Stimulated activated CD8-positive, alpha-beta memory T cell treated with anti-CD3 and anti-CD28 coated beads, Interleukin-15, amount 100 ng/mL, for 1 hour (primary cell): ENCODE data around the gene HMG20B.

Experiments used
- DNase-seq: peaks from one replicate; pipeline ENCODE4 v3.0.0-alpha.2; 2020; ENCODE audit warnings: low read depth

HMG20B gene

DNA sequence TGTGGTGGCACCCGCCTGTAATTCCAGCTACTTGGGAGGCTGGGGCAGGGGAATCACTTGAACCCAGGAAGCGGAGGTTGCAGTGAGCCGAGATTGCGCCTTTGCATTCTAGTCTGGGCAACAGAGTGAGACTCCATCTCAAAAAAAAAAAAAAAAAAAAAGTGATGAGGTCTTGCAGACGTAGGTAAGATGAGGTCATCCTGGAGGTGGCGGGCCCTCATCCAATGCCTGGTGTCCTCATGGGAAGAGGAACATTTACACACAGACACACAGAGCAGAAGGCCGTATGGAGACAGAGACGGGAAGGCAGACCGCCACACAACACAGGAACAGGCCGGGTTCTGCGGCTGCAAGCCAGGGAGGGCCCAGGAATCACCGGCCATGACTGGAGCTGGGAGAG lies 49.5 kb downstream of the HMG20B start:
- DNase-seq: no peak

DNA sequence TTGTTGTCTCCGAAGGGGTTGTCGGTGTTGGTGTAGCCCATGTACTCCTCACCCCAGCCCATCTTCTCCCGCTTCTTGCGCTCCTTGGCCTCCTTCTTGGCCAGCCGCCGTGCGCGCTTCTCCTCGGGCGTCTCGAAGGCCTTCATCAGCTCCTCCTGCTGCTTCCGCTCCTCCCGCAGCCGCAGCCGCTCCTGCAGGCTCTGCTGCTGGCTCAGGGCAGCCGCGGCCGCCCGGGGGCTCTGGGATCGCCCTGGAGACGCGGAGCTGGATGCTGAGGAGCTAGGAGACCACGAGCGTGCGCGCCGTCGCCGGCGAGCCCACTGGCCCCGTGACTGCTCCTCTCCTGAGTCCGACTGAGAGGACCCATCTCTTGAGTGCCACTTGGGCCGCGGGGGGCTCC lies 51.0 kb downstream of the HMG20B start:
- DNase-seq: no peak

DNA sequence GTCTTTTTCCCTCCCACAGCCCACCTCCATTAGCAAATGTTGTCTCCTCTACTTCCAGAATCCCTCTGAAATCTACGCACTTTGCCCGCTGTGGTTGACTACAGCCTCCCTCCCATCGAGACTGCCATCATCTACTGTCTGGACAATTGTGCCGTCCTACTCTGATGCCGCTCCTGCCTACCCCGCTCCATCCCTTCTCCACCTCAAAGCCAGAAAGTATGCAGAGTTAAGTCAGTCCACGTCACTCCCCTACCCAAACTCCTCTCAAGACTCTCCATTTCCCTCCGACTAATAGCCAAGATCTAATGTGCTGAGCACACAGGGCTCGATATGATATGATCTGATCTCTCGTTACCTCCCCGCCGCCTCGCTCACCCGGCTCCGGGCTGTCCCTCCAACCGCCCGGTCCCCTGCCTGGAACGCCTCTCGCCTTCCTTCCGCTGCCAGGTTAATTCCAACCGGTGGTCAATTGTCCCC lies 53.3 kb downstream of the HMG20B start:
- DNase-seq: no peak

DNA sequence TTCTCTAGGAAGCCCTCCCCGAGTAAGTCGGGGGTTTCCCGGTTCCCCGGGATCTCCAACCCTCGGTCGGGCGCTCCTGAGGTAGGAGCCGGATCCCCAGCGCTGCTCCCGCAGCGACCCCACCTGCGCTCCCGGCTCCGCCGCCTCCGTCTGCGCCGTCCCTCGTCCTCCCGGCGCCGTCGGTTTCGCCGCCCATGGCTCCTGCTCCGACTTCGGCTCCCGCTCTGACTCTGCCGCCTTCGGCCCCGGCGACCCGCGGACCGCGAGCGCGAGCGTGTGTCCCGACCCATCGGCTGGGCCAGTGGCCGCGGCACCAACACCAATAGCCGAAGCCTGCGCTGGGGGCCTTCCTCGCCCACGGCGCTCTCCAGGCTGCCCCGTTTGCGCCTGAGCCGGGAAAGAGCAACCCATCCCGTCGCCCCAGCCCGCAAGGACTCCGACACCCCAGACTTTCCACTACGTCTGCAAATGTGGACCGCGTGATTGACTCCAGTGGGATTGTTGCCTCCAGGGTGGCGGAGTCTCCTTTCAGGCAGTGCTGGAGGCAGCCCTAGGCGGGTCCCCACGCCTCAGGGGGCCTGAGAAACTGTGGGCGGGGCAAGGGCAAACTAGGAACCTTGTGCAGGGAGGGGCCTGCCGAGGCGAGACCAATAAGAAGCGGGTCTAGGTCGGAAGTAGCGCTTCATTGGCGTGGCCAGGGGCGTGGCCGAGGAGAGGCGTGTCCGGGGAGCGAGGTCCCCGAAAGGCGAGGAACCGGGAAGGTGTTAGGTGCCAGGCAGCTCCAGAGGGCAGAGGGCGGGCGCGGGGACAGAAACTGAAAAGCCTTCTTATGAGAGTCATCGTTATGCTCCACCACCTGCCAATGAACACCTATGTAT lies 54.0 kb downstream of the HMG20B start, which contains the start of gene CACTIN:
Gene CACTIN, minus strand, starts transcription at position 318 of the 878 bp plus-strand sequence. Its CDS starts 28 bp downstream, at position 290.
- peak; percentile 98 for DNase-seq

DNA sequence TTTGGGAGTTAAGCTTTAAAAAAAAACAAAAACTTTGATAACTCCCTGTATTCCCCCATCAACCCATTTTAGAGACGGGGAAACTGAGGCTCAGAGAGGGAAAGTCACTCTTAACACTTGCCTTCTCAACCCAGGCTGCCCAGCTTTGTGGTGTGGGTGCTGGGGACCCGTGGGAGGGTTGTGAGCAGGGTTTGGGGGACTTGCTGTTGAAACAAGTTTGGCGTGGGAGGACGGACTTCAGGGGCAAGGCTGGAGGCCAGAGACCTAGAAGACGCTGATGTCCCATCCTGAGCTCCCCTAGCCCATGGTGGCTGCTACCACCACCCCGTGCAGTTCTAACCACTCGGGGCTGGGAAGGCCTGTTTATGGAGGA lies 54.6 kb downstream of the HMG20B start:
- no peak for DNase-seq
